NB4 (cell line): ENCODE measurements around the gene PHC3.

Source experiments
- CTCF ChIP-seq: IDR thresholded peaks from one replicate; pipeline ENCODE4 v1.5.1; 2012; ENCODE audit warnings: low read depth, low read length
- MYC ChIP-seq: IDR thresholded peaks from 2 replicates; pipeline ENCODE4 v1.6.1; 2011; ENCODE audit warnings: low read depth, low read length
- POLR2A ChIP-seq: IDR thresholded peaks from 2 replicates; pipeline ENCODE4 v1.6.1; 2011; ENCODE audit warnings: mild to moderate bottlenecking; ENCODE audit not compliant: insufficient read length; ENCODE audit errors: extremely low read depth
- TF ChIP-seq, protein P1 (sequence below): IDR thresholded peaks from 2 replicates; pipeline ENCODE4 v1.6.1; 2011; ENCODE audit warnings: low read depth, low read length

DNA sequence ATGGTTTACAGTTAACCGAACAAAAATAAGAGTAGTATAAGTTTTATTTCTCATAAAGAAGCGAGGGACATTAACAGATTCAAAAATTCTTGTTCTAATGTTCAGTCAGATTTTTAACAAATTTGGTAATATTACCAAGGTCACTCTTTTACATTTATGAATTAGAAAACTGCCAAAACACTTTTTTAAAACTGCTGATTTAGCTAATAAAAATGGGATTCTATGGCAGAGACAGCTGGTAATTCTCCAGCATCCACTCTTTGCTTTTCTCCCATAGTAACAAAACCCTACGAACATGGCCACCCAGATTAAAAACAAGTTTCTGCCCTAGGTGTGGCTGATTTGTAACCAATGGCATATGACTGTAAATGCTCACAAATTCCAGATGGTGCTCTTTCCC is 72.6 kb downstream of the PHC3 start:
- TF ChIP-seq CTCF (no peak), POLR2A (no peak), MYC (no peak)
- TF ChIP-seq, protein P1, sequence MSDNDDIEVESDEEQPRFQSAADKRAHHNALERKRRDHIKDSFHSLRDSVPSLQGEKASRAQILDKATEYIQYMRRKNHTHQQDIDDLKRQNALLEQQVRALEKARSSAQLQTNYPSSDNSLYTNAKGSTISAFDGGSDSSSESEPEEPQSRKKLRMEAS = no peak
